ENCODE measurements around the gene ELMO3. TPM values are rescaled to one million over a fixed set of nuclear protein-coding genes. Genes with fewer than 3 reads are reported as not detected.

The ELMO3 gene
- total and polyA plus RNA-seq, 4 donors = 1.7 to 3.8 (median 3.1) TPM

GRCh38 chr16:67241008-67241900 lies 42.3 kb downstream of the ELMO3 start:
- Histone ChIP-seq H3K4me1 (ENCODE audit: control insufficient read depth in 4 of 4, insufficient read depth in 4 of 4, low read length in 3 of 4) (peaks cover 4 to 25% (median 18%) of the 10 kb centered on the region in 4 donors), H3K9me3 (ENCODE audit: control insufficient read depth in 4 of 4, low read length in 3 of 4) (no peaks in the 10 kb centered on the region), H3K27ac (ENCODE audit: low read depth in 1 of 2, low read length in 2 of 2) (peak overlapping the region; percentile 25 to 47), H3K4me3 (ENCODE audit: low read depth in 1 of 3, low read length in 3 of 3) (no peak overlapping the region), H3K9ac (ENCODE audit: low read depth in 1 of 2, low read length in 2 of 2) (no peak overlapping the region), H3K27me3 (ENCODE audit: control insufficient read depth in 4 of 4, insufficient read depth in 4 of 4, low read length in 3 of 4) (no peaks in the 10 kb centered on the region), H3K36me3 (ENCODE audit: control insufficient read depth in 4 of 4, insufficient read depth in 3 of 4, low read depth in 1 of 4, low read length in 3 of 4) (peaks cover 0 to 13% (median under 1%) of the 10 kb centered on the region in 4 donors)
- TF ChIP-seq REST (IDR thresholded peaks at IDR 0.05) (no peak), CTCF (IDR thresholded peaks at IDR 0.05; ENCODE audit: low read depth, low read length, missing input control) (no peak), JUND (IDR thresholded peaks at IDR 0.05) (no peak), SP1 (IDR thresholded peaks at IDR 0.05) (no peak), HNF4G (IDR thresholded peaks at IDR 0.05) (no peak), HNF4A (conservative IDR thresholded peaks at IDR 0.05) (no peak), MAX (IDR thresholded peaks at IDR 0.05) (no peak), YY1 (IDR thresholded peaks at IDR 0.05) (no peak), RXRA (IDR thresholded peaks at IDR 0.05) (no peak), TAF1 (conservative IDR thresholded peaks at IDR 0.05) (no peak), NR2F2 (IDR thresholded peaks at IDR 0.05) (no peak), FOXA2 (IDR thresholded peaks at IDR 0.05) (no peak), GABPA (IDR thresholded peaks at IDR 0.05 in 1 of 2, conservative IDR thresholded peaks at IDR 0.05 in 1 of 2) (no peak)
- no peak for DNase-seq (ENCODE audit: low spot score)
- 66% methylated on average over 10 of the region's 10 CpGs for WGBS

- Histone ChIP-seq H3K27me3 (ENCODE audit: control insufficient read depth in 4 of 4, insufficient read depth in 4 of 4, low read length in 3 of 4) (no peaks in the 10 kb centered on the region), H3K27ac (ENCODE audit: low read depth in 1 of 2, low read length in 2 of 2) (peak overlapping the region in 1 of 2 donors; percentile 8), H3K4me3 (ENCODE audit: low read depth in 1 of 3, low read length in 3 of 3) (no peak overlapping the region), H3K9me3 (ENCODE audit: control insufficient read depth in 4 of 4, low read length in 3 of 4) (no peaks in the 10 kb centered on the region), H3K9ac (ENCODE audit: low read depth in 1 of 2, low read length in 2 of 2) (peak overlapping the region in 1 of 2 donors; percentile 17), H3K4me1 (ENCODE audit: control insufficient read depth in 4 of 4, insufficient read depth in 4 of 4, low read length in 3 of 4) (peaks cover 9 to 35% (median 23%) of the 10 kb centered on the region in 4 donors), H3K36me3 (ENCODE audit: control insufficient read depth in 4 of 4, insufficient read depth in 3 of 4, low read depth in 1 of 4, low read length in 3 of 4) (peaks cover 0 to 11% (median 0%) of the 10 kb centered on the region in 4 donors)
- 81% methylated on average over 4 of the region's 4 CpGs for whole genome bisulfite sequencing
- DNase-seq (ENCODE audit: low spot score) = no peak
- no peak for TF ChIP-seq GABPA (IDR thresholded peaks at IDR 0.05 in 1 of 2, conservative IDR thresholded peaks at IDR 0.05 in 1 of 2)
- no peak for TF ChIP-seq REST (IDR thresholded peaks at IDR 0.05)
- no peak for TF ChIP-seq ATF3 (IDR thresholded peaks at IDR 0.05)
- no peak for TF ChIP-seq SP1 (IDR thresholded peaks at IDR 0.05)
Observed at GRCh38 chr16:67242138-67242730, 43.3 kb downstream of the ELMO3 start.
